Rectal smooth muscle tissue (tissue), 1 donor: Measurements from ENCODE around the gene PSMC3IP.
"Not testable (repeated sequence)": the region's sequence is repeated elsewhere in the genome, so short reads cannot be mapped to it uniquely, and the experiment has no call there.

ENCODE experiments used
- H3K27ac ChIP-seq: one replicate; pipeline ENCODE4 v1.7.0; 2013; ENCODE audit warnings: low read depth, low read length, inconsistent platforms
- H3K27me3 ChIP-seq: one replicate; pipeline ENCODE4 v1.7.0; 2013; ENCODE audit warnings: low read length; ENCODE audit not compliant: control insufficient read depth, insufficient read depth
- H3K36me3 ChIP-seq: one replicate; pipeline ENCODE4 v1.7.0; 2013; ENCODE audit warnings: low read length; ENCODE audit not compliant: control insufficient read depth, insufficient read depth
- H3K4me1 ChIP-seq: one replicate; pipeline ENCODE4 v1.7.0; 2013; ENCODE audit warnings: low read length; ENCODE audit not compliant: control insufficient read depth, insufficient read depth
- H3K4me3 ChIP-seq: one replicate; pipeline ENCODE4 v1.7.0; 2013; ENCODE audit warnings: low read length
- H3K9ac ChIP-seq: one replicate; pipeline ENCODE4 v1.7.0; 2013; ENCODE audit warnings: low read length

The PSMC3IP gene, protein sequence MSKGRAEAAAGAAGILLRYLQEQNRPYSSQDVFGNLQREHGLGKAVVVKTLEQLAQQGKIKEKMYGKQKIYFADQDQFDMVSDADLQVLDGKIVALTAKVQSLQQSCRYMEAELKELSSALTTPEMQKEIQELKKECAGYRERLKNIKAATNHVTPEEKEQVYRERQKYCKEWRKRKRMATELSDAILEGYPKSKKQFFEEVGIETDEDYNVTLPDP

DNA sequence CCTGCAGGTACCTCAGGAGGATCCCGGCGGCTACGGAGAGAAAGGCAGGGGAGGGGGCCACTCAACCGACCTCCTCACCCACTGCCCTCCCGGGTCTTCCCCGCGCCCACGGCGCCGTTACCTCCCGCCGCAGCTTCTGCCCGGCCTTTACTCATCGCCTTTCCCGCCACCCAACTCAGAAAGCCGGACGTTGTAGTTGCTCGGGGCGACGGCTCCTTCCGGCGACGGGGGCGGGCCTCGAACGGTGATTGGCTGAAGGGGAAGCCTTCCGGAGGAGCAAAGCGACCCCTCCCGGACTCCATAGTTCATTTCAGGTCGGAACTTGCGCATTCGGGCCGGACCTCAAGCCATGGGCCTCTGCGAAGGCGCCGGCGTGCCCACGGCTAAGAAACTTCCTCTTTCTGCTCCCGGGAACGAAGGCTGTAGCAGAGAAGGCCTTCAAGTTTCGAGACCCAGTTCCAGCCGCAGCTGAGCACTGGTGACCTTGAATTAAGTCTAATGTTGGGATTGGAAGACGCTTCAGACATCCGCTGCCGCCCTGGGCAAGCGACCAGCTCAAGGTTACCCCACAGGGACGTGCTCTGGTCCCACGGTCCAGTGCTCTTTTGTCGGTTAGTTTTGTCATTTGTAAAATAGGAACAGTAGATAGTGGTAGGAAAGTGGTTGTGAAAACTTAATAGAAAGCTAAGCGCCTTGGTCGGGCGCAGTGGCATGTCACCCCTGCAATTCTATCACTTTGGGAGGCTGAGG is at the start of gene PSMC3IP:
Gene PSMC3IP (minus strand): TSS at position 198 of the 750 bp plus-strand sequence. CDS start 43 bp downstream, at position 155.
- Histone ChIP-seq H3K27ac (peak within 1 kb of the TSS; percentile 75), H3K36me3 (peaks cover 34% of the 10 kb centered on the region), H3K4me1 (peaks cover 9% of the 10 kb centered on the region), H3K27me3 (no peaks in the 10 kb centered on the region), H3K9ac (peak within 1 kb of the TSS; percentile 52), H3K4me3 (peak within 1 kb of the TSS; percentile 74)

DNA sequence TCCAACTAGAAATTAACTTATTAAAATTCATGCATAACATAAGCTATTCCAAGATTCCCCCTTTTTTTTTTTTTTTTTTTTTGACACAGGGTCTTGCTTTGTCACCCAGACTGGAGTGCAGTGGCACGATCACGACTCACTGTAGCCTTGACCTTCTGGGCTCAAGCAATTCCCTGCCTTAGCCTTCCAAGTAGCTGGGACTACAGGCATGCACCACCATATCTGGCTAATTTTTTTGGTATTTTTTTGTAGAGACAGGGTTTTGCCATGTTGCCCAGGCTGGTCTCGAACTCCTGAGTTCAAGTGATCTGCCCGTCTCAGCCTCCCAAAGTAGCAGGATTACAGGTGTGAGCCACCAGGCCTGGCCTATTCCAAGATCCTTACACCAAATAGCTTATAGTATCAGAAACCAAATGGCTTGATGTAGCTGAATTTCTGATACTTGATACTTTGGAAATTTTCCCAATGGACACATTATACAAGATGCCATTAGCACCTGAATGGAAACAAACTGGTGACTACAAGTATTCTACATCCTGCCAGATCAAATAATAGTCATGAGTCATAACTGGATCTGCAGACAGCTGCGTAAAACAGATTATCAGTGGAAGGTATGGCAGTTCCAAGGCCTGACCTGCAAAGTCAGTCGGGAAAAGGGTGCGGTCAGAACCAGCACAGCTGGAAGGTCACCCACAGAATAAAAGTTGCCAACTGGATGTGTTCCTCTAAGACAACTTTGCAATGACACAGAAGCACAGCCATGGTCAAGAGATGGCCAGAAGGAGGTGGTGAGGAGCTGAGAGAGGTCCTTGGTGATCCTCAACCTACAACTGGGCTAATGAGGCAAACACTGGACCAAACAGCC is 46.4 kb upstream of the PSMC3IP start:
- no peaks in the 10 kb centered on the region for H3K27me3 ChIP-seq
- no peak overlapping the region for H3K4me3 ChIP-seq
- no peaks in the 10 kb centered on the region for H3K4me1 ChIP-seq
- H3K9ac ChIP-seq: no peak overlapping the region
- H3K36me3 ChIP-seq: no peaks in the 10 kb centered on the region
- H3K27ac ChIP-seq: no peak overlapping the region

DNA sequence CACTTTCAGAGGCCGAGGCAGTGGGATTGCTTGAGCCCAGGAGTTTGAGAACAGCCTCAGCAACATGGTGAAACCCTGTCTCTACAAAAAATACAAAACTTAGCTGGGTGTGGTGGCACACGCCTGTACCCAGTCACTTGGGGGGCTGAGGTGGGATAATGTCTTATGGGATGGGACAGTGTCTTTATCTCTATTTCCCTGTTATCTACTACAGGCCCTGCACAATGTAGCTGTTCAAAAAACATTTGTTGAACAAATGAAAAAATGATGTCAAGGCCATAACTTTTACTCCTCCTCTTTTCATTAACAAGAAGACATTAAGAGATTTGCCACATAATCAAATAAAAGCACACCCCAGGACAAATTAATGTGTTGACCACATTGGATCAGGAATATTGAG is 45.7 kb upstream of the PSMC3IP start:
- Histone ChIP-seq H3K27ac (no peak overlapping the region), H3K4me1 (peaks cover 2% of the 10 kb centered on the region), H3K36me3 (no peaks in the 10 kb centered on the region), H3K9ac (no peak overlapping the region), H3K27me3 (no peaks in the 10 kb centered on the region), H3K4me3 (no peak overlapping the region)

DNA sequence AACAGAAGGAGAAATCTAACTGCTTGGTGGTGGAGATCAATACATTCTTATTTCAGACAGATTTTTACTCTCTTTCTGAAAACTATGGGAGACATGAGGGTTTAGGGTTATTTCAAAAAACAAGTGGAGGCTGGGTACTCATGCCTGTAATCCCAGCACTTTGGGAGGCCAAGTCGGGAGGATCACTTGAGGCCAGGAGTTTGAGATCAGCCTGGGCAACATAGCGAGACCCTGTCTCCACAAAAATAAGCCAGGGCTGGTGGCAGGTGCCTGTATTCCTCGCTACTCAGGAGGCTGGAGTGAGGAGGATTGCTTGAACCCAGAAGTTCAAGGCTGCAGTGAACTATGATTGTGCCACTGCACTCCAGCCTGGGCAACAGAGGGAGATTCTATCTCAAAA is 44.5 kb upstream of the PSMC3IP start:
- not testable (repeated sequence) for H3K4me3 ChIP-seq, H3K9ac ChIP-seq, H3K4me1 ChIP-seq, H3K36me3 ChIP-seq, H3K27me3 ChIP-seq, H3K27ac ChIP-seq

DNA sequence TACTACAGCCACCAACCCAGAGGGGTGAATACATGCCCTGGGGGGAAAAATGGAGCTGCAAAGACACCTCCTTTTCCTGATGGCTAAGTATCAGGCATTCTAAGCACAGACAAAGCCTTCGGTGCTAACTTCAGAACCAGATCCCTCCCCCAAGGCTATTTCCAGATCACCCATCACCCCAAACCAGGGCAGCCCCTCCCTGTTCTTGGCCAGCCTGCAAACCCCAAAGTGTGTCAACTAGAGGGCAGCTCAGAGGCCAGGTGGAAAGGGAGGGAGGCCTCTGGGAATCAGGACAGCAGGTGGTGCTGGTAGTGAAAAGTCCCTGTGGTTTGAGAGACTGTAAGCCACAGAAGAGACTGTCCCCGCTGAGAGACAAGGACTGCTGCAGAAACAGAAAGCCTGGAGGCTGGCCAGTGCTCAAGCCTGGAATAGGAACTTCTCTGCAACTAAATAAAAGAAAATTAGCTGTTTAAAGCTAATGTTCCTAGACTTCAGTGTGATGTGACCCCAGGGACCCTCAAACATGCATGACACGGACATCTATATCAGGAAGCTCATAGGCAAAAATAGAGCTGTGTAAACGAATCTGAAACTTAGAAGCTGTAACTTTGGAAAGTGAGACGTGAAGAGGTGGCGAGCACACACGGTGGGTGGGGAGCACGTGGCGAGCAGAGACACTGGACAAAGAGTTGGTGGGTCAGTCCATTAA is 41.1 kb upstream of the PSMC3IP start:
- Histone ChIP-seq H3K4me3 (no peak overlapping the region), H3K27ac (no peak overlapping the region), H3K4me1 (peaks cover 6% of the 10 kb centered on the region)

DNA sequence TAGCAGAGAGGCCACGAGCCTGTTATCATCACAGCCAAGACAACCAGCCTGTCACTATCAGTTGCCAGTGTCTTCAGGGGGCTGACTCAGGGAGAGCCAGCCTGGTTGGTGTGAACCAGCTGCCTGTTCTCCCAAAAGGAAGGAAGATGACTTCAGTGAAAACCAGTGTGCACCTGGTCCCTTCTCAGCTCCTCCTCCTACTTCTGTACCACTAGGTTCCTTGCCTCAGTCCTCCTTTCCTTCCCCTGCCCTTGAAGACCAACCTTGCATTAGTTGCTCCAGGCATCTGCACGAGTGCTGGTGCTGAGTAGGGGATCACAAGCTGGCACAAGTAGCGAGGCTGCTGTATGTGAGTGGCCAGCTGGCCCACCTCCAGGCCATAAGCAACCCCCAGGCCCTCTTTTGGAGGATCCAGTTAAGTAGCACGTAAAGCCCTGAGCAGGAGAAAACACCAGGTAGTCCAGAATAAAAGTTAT is 40.5 kb upstream of the PSMC3IP start:
- Histone ChIP-seq H3K9ac (no peak overlapping the region), H3K27ac (no peak overlapping the region)

More for the DNA sequence above, 41.1 kb upstream of the PSMC3IP start:
- Histone ChIP-seq H3K27me3 (no peaks in the 10 kb centered on the region), H3K9ac (no peak overlapping the region), H3K36me3 (peaks cover 6% of the 10 kb centered on the region)

DNA sequence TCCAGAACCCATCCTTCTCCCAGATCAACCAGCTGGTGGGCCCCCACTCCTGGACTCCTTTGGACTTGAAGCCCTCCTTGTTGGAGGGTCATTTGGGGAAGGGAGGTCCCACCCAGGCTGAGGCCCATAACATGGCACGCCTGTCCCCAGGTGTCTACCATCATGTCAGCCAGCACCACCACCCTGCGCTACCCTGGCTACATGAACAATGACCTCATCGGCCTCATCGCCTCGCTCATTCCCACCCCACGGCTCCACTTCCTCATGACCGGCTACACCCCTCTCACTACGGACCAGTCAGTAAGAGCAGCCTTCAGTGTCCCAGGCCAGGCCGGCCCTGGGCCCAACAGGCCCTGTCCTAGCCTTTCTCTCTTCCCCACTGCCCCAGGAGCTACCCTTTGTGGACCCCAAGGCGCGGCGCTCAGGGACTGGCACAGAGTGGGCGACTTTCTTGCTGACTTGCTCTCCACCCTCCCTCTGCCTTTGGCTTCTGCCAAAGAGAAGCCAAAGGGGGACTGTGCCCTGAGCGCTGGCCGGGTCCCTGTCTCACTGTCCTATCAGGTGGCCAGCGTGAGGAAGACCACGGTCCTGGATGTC is 36.3 kb upstream of the PSMC3IP start:
- H3K4me1 ChIP-seq: peaks cover 10% of the 10 kb centered on the region
- H3K27ac ChIP-seq: no peak overlapping the region
- peaks cover 8% of the 10 kb centered on the region for H3K36me3 ChIP-seq
- no peak overlapping the region for H3K4me3 ChIP-seq
- H3K27me3 ChIP-seq: no peaks in the 10 kb centered on the region
- no peak overlapping the region for H3K9ac ChIP-seq

More for the DNA sequence above, 40.5 kb upstream of the PSMC3IP start:
- Histone ChIP-seq H3K4me1 (peaks cover 6% of the 10 kb centered on the region), H3K36me3 (peaks cover 6% of the 10 kb centered on the region), H3K4me3 (no peak overlapping the region), H3K27me3 (no peaks in the 10 kb centered on the region)

DNA sequence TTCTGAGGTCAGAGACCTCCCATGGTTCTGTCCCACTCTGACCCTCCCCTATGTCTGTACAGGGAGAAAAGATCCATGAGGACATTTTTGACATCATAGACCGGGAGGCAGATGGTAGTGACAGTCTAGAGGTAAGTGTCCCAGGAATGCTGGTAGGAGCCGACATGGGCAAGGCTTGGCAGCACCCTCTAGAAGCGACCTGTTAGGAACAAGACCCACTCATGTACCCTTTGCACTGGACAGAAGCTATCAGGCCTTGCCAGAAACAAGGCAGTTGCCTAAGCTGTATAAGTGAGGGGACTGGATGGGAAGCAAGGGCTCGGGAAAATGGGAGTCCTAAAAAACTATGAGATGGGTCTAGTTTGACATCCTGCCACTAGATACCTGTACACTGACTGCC is 34.5 kb upstream of the PSMC3IP start:
- H3K4me3 ChIP-seq: no peak overlapping the region
- peaks cover 12% of the 10 kb centered on the region for H3K4me1 ChIP-seq
- H3K27ac ChIP-seq: no peak overlapping the region
- H3K36me3 ChIP-seq: peaks cover 9% of the 10 kb centered on the region
- no peak overlapping the region for H3K9ac ChIP-seq
- H3K27me3 ChIP-seq: no peaks in the 10 kb centered on the region

DNA sequence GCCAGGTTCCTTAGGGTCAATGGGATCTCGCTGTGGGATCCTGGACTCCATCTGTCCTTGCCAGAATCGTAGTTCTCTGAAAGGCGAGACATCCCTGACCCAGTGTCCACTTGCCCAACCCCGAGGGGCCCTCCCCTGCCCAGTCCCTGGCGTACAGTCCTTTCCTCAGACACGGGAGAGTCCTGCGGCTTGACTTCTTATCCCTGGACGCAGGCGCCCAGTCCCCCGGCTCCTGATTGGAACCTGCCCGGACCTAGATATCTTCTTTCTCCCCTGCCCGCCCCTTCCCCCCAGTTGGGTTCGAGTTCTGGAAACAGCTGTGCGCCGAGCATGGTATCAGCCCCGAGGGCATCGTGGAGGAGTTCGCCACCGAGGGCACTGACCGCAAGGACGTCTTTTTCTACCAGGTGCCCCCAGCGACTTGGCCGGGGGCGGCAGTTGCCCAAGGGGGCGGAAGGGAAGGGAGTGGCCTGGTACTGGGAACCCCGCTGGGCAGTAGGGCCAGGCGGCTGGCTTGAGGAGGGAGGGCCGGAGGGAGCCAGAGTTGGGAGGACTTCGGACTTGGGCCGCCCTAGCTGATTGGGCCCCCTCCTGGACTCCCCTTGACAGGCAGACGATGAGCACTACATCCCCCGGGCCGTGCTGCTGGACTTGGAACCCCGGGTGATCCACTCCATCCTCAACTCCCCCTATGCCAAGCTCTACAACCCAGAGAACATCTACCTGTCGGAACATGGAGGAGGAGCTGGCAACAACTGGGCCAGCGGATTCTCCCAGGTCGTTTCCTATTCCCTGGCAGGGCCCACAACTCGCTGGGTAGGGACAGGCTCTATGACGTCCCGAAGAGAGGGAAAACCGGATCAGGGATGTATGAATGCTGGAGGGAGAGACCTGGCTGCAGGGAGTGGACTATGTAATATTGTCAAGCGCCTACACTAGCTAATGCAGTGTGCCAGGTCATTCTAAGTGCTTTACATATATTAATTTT is 32.6 kb upstream of the PSMC3IP start:
- Histone ChIP-seq H3K4me1 (peaks cover 14% of the 10 kb centered on the region), H3K9ac (peak overlapping the region; percentile 90), H3K4me3 (peak overlapping the region; percentile 90), H3K27ac (peak overlapping the region; percentile 76)
- not testable (repeated sequence) for H3K27me3 ChIP-seq, H3K36me3 ChIP-seq

DNA sequence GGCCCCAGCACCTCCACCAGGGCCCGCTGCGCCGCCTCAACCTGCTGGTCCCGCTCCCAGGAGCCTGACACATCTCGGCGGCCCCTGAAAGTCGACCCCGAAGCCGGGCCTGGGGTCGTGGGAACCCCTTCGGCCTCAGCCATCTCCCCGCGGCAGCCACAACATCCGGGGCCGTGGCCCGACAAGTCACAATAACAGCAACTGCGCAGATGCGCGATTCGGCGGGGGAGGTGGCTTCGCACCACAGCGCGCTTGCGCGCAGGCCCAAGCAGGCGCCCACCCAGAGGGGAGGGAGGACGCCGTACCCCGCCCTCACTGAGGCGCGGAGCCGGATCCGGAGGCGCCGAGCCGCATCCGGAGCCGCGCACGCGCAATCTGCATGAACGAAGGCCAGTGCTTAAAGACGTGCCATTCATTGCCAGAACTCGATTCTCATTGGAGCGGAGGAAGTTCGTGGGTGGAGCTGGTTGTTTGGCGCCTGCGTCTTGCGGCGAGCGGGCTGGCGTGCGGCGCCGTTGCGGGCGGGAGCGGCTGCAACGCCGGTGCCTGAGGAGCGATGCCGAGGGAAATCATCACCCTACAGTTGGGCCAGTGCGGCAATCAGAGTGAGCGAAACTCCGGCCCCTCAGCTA is 31.8 kb upstream of the PSMC3IP start, which contains the start of the genes RETREG3 and TUBG1:
Gene RETREG3 (minus strand): TSS at position 193 of the 632 bp plus-strand sequence. CDS start 50 bp downstream, at position 143.
Gene TUBG1 (plus strand): TSS at position 502 of the 632 bp plus-strand sequence. CDS start 55 bp downstream, at position 557.
- H3K9ac ChIP-seq: peak within 1 kb of the TSS; percentile 92
- H3K4me3 ChIP-seq: peak within 1 kb of the TSS; percentile 100
- H3K4me1 ChIP-seq: peaks cover 14% of the 10 kb centered on the region
- H3K36me3 ChIP-seq: peaks cover 4% of the 10 kb centered on the region
- H3K27me3 ChIP-seq: no peaks in the 10 kb centered on the region
- peak within 1 kb of the TSS; percentile 91 for H3K27ac ChIP-seq
